Fibroblast of lung (primary cell): Measurements from ENCODE around the gene MGLL. TPM values are rescaled to one million over a fixed set of nuclear protein-coding genes. Genes with fewer than 3 reads are reported as not detected.
A peak's percentile ranks its signal among the peaks of the same experiment; 100 is the strongest.

Experiments
- DNase-seq, 2 donors: peaks; one replicate each; pipeline versions ENCODE4 v3.0.0 to v3.0.0-alpha.2; 2010; ENCODE audit warnings: low read depth in 2 of 2
- H2AFZ ChIP-seq: 2 replicates; pipeline ENCODE4 v1.5.1; 2012; ENCODE audit warnings: low read length, control low read depth, inconsistent platforms
- H3K27ac ChIP-seq: 2 replicates; pipeline ENCODE4 v1.5.1; 2011; ENCODE audit warnings: low read length, control low read depth; ENCODE audit not compliant: insufficient read depth
- H3K27me3 ChIP-seq: 2 replicates; pipeline ENCODE4 v1.5.1; 2011; ENCODE audit warnings: mild to moderate bottlenecking, low read length; ENCODE audit not compliant: control insufficient read depth, insufficient read depth
- H3K36me3 ChIP-seq: 2 replicates; pipeline ENCODE4 v1.5.1; 2011; ENCODE audit warnings: low read length; ENCODE audit not compliant: control insufficient read depth, insufficient read depth
- H3K4me1 ChIP-seq: 2 replicates; pipeline ENCODE4 v1.5.1; 2011; ENCODE audit warnings: low read length; ENCODE audit not compliant: control insufficient read depth, insufficient read depth; ENCODE audit errors: extremely low read depth
- H3K4me2 ChIP-seq: 2 replicates; pipeline ENCODE4 v1.5.1; 2011; ENCODE audit warnings: low read length, control low read depth; ENCODE audit not compliant: insufficient read depth; ENCODE audit errors: extremely low read depth
- H3K4me3 ChIP-seq, 4 experiments: fragments of 200-600 bp in 1 of 4; sonication (generic) in 1 of 4; replicated peaks in 1 of 4; 2 replicates each; pipeline ENCODE4 v1.5.1; 2011 to 2016; ENCODE audit warnings: low read length in 4 of 4, low read depth in 3 of 4, mild to moderate bottlenecking in 3 of 4, control low read depth in 2 of 4, inconsistent platforms in 1 of 4, mixed read lengths in 1 of 4; ENCODE audit not compliant: insufficient read depth in 1 of 4; ENCODE audit errors: control extremely low read depth in 1 of 4
- H3K79me2 ChIP-seq: 2 replicates; pipeline ENCODE4 v1.5.1; 2012; ENCODE audit warnings: mild to moderate bottlenecking, low read length, inconsistent platforms; ENCODE audit not compliant: control insufficient read depth, insufficient read depth
- H3K9ac ChIP-seq: 2 replicates; pipeline ENCODE4 v1.5.1; 2011; ENCODE audit warnings: mild to moderate bottlenecking, low read length, control low read depth; ENCODE audit not compliant: insufficient read depth
- H3K9me3 ChIP-seq: 2 replicates; pipeline ENCODE4 v1.5.1; 2012; ENCODE audit warnings: low read depth, low read length; ENCODE audit not compliant: control insufficient read depth, insufficient read depth
- H4K20me1 ChIP-seq: 2 replicates; pipeline ENCODE4 v1.5.1; 2011; ENCODE audit warnings: low read length; ENCODE audit not compliant: control insufficient read depth, insufficient read depth; ENCODE audit errors: extremely low read depth
- CTCF ChIP-seq, 2 donors: IDR thresholded peaks in 1 of 2; conservative IDR thresholded peaks in 1 of 2; 1 replicate in 1 of 2; 2 replicates in 1 of 2; pipeline ENCODE4 v1.5.1; 2011 to 2012; ENCODE audit warnings: low read length in 2 of 2, control low read depth in 1 of 2, inconsistent platforms in 1 of 2, low read depth in 1 of 2, mild to moderate bottlenecking in 1 of 2
- EZH2 ChIP-seq: IDR thresholded peaks from 2 replicates; pipeline ENCODE4 v1.5.1; 2012; ENCODE audit warnings: low read length, control low read depth, mild to moderate bottlenecking; ENCODE audit errors: missing control alignments
- polyA plus RNA-seq, 2 donors: library from polyadenylated mRNA; depleted of rRNA in 1 of 2; stranded (reverse) in 1 of 2; unstranded in 1 of 2; fragments of >200 nt; gene quantifications; 2 replicates each; pipeline ENCODE4 v1.2.1, GENCODE V29; 2011 to 2012; ENCODE audit warnings: missing spikeins in 1 of 2
- total RNA-seq: library from RNA; depleted of rRNA; stranded (reverse); fragments of >200 nt; gene quantifications from 2 replicates; pipeline ENCODE4 v1.2.1, GENCODE V29; 2014

Gene MGLL
- total and polyA plus RNA-seq, 2 donors (not counting 1 experiment from before 2014, with no cell fraction given): 60.1 to 122 TPM

GRCh38 chr3:127748754-127749327 lies 73.5 kb downstream of the MGLL start:
- Histone ChIP-seq H3K4me3 (no peak overlapping the region), H4K20me1 (no peaks in the 10 kb centered on the region), H3K36me3 (peaks cover 2% of the 10 kb centered on the region), H3K79me2 (peaks cover 2% of the 10 kb centered on the region), H3K27me3 (no peaks in the 10 kb centered on the region), H3K9ac (no peak overlapping the region), H3K4me2 (no peak overlapping the region), H3K27ac (peak overlapping the region; percentile 66), H2AFZ (no peak overlapping the region), H3K9me3 (no peaks in the 10 kb centered on the region), H3K4me1 (peaks cover 36% of the 10 kb centered on the region)
- DNase-seq: peak in 1 of 2 donors; percentile 42
- TF ChIP-seq EZH2 (no peak), CTCF (conservative IDR thresholded peaks at IDR 0.05 in 1 of 2, IDR thresholded peaks at IDR 0.05 in 1 of 2; ENCODE audit: low read depth in 1 of 2, low read length in 2 of 2) (no peak)

- no peak overlapping the region for H3K4me3 ChIP-seq
- no peaks in the 10 kb centered on the region for H3K9me3 ChIP-seq
- TF ChIP-seq CTCF (conservative IDR thresholded peaks at IDR 0.05 in 1 of 2, IDR thresholded peaks at IDR 0.05 in 1 of 2; ENCODE audit: low read depth in 1 of 2, low read length in 2 of 2): no peak
- TF ChIP-seq EZH2: no peak
- peak overlapping the region; percentile 10 for H3K9ac ChIP-seq
- H3K27me3 ChIP-seq: no peaks in the 10 kb centered on the region
- peaks cover 2% of the 10 kb centered on the region for H3K36me3 ChIP-seq
- no peaks in the 10 kb centered on the region for H4K20me1 ChIP-seq
- peak overlapping the region; percentile 2 for H3K4me2 ChIP-seq
- no peak overlapping the region for H2AFZ ChIP-seq
- peak; percentile 88 to 91 for DNase-seq
- H3K79me2 ChIP-seq: peaks cover 2% of the 10 kb centered on the region
- H3K27ac ChIP-seq: peak overlapping the region; percentile 66
- peaks cover 38% of the 10 kb centered on the region for H3K4me1 ChIP-seq
Observed at GRCh38 chr3:127747751-127748521, 74.4 kb downstream of the MGLL start.

GRCh38 chr3:127747066-127747465 lies 75.2 kb downstream of the MGLL start:
- Histone ChIP-seq H3K27ac (no peak overlapping the region), H3K9me3 (no peaks in the 10 kb centered on the region), H3K4me2 (no peak overlapping the region), H3K79me2 (peaks cover 2% of the 10 kb centered on the region), H3K4me1 (peaks cover 38% of the 10 kb centered on the region), H4K20me1 (no peaks in the 10 kb centered on the region), H3K9ac (no peak overlapping the region), H3K27me3 (no peaks in the 10 kb centered on the region), H2AFZ (no peak overlapping the region), H3K4me3 (no peak overlapping the region), H3K36me3 (peaks cover 2% of the 10 kb centered on the region)
- no peak for DNase-seq
- TF ChIP-seq EZH2 (no peak), CTCF (conservative IDR thresholded peaks at IDR 0.05 in 1 of 2, IDR thresholded peaks at IDR 0.05 in 1 of 2; ENCODE audit: low read depth in 1 of 2, low read length in 2 of 2) (no peak)
